Sciatic nerve (tissue), 1 donor: ENCODE data around the gene CISD1. TPM values are rescaled to one million over a fixed set of nuclear protein-coding genes. Genes with fewer than 3 reads are reported as not detected.

Experiments
- total RNA-seq: library from RNA; stranded (reverse); fragmentation: NEBNext Ultra II Directional; extraction: Animal tissue kit (Norgen Biotek cat#: 25700); gene quantifications from one replicate; pipeline ENCODE4 v1.2.1, GENCODE V29; 2021
- donor health status: DM: no; HTN: no; CAD: no.

The CISD1 gene
- total RNA-seq, 1 donor from 2014 or later = 16.1 TPM

Other genes with a start within 250 kb of the CISD1 start
- 7.2 TPM for gene IPMK, start 1.3 kb upstream of the CISD1 start, total RNA-seq
- gene UBE2D1, start 65.8 kb downstream of the CISD1 start, total RNA-seq = 16.8 TPM
- gene TFAM, start 116.2 kb downstream of the CISD1 start, total RNA-seq = 28.1 TPM
- gene BICC1, start 243.7 kb downstream of the CISD1 start, total RNA-seq = 42.1 TPM